ENCODE results near the gene CUL1.

CUL1 gene

GRCh38 chr7:148809856-148810255 lies 111.2 kb downstream of the CUL1 start:
- no peak for TF ChIP-seq CTCF (IDR thresholded peaks at IDR 0.05; ENCODE audit: borderline replicate concordance, control extremely low read depth, extremely low read depth, insufficient read depth, missing control alignments)
- in situ Hi-C loops (cut with MboI; ENCODE audit: low sequenced_read_pairs, unreplicated experiment), result no loop called here
- no peak for DNase-seq (ENCODE audit: low spot score)

- in situ Hi-C loops (cut with MboI; ENCODE audit: low sequenced_read_pairs, unreplicated experiment), result no loop called here
- no peak for DNase-seq (ENCODE audit: low spot score)
- no peak for TF ChIP-seq CTCF (IDR thresholded peaks at IDR 0.05; ENCODE audit: borderline replicate concordance, control extremely low read depth, extremely low read depth, insufficient read depth, missing control alignments)
Measured at GRCh38 chr7:148811892-148812291, 113.2 kb downstream of the CUL1 start.

GRCh38 chr7:148813890-148814289 lies 115.2 kb downstream of the CUL1 start:
- in situ Hi-C loops (cut with MboI; ENCODE audit: low sequenced_read_pairs, unreplicated experiment), result no loop called here
- no peak for TF ChIP-seq CTCF (IDR thresholded peaks at IDR 0.05; ENCODE audit: borderline replicate concordance, control extremely low read depth, extremely low read depth, insufficient read depth, missing control alignments)
- DNase-seq (ENCODE audit: low spot score), result no peak

- in situ Hi-C loops (cut with MboI; ENCODE audit: low sequenced_read_pairs, unreplicated experiment), result no loop called here
- DNase-seq (ENCODE audit: low spot score), result no peak
- no peak for TF ChIP-seq CTCF (IDR thresholded peaks at IDR 0.05; ENCODE audit: borderline replicate concordance, control extremely low read depth, extremely low read depth, insufficient read depth, missing control alignments)
Measured at GRCh38 chr7:148814922-148815559, 116.3 kb downstream of the CUL1 start.

GRCh38 chr7:148815612-148816011 lies 116.9 kb downstream of the CUL1 start:
- DNase-seq (ENCODE audit: low spot score), result no peak
- no peak for TF ChIP-seq CTCF (IDR thresholded peaks at IDR 0.05; ENCODE audit: borderline replicate concordance, control extremely low read depth, extremely low read depth, insufficient read depth, missing control alignments)
- in situ Hi-C loops (cut with MboI; ENCODE audit: low sequenced_read_pairs, unreplicated experiment), result no loop called here

- no peak for TF ChIP-seq CTCF (IDR thresholded peaks at IDR 0.05; ENCODE audit: borderline replicate concordance, control extremely low read depth, extremely low read depth, insufficient read depth, missing control alignments)
- DNase-seq (ENCODE audit: low spot score), result no peak
Measured at GRCh38 chr7:148819697-148820360, 121.1 kb downstream of the CUL1 start.

More at GRCh38 chr7:148819697-148820360, 121.1 kb downstream of the CUL1 start:
- in situ Hi-C loops (cut with MboI; ENCODE audit: low sequenced_read_pairs, unreplicated experiment), result no loop called here

Data from GM13976 (cell line).